Neural progenitor cell (in vitro differentiated cells): Measurements from ENCODE around the gene CCDC169.

Experiments used
- EZH2 ChIP-seq: fragments of 200-600 bp; sonication (generic); IDR thresholded peaks from 2 replicates; pipeline ENCODE4 v1.6.1; 2017; ENCODE audit warnings: antibody characterized with exemption, mild to moderate bottlenecking, moderate library complexity
- TF ChIP-seq, protein P1 (sequence below): fragments of 200-600 bp; sonication (generic); IDR thresholded peaks from 2 replicates; pipeline ENCODE4 v1.5.1; 2017; ENCODE audit warnings: antibody characterized with exemption, mild to moderate bottlenecking

DNA sequence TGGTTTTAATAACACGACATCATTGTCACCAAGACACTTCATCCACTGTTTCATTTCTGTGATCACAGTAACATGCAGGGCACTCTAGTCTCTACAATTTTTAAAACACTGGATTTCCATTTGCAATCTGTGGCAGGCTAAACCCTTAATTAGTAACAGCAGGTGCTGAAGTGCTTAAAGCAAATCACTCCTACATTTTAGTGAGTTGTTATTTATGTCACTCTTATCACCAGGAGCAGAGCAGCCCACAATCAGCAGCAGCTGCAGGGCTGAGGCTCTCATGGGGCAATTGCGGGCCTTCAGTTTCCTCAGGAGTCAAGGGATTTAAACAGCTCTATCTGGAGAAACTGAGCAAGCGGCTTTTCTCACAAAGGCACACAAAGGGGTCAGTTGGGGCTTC is 84.8 kb downstream of the CCDC169 start:
- TF ChIP-seq EZH2, result no peak
- TF ChIP-seq, protein P1, sequence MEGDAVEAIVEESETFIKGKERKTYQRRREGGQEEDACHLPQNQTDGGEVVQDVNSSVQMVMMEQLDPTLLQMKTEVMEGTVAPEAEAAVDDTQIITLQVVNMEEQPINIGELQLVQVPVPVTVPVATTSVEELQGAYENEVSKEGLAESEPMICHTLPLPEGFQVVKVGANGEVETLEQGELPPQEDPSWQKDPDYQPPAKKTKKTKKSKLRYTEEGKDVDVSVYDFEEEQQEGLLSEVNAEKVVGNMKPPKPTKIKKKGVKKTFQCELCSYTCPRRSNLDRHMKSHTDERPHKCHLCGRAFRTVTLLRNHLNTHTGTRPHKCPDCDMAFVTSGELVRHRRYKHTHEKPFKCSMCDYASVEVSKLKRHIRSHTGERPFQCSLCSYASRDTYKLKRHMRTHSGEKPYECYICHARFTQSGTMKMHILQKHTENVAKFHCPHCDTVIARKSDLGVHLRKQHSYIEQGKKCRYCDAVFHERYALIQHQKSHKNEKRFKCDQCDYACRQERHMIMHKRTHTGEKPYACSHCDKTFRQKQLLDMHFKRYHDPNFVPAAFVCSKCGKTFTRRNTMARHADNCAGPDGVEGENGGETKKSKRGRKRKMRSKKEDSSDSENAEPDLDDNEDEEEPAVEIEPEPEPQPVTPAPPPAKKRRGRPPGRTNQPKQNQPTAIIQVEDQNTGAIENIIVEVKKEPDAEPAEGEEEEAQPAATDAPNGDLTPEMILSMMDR, result no peak
